MCF 10A (cell line): ENCODE data around the gene GHRH. TPM values are rescaled to one million over a fixed set of nuclear protein-coding genes. Genes with fewer than 3 reads are reported as not detected.
A peak's percentile ranks its signal among the peaks of the same experiment; 100 is the strongest.

ENCODE experiments used
- BruUV-seq: library from RNA; stranded (reverse); fragments of 400-500 nt; replicated peaks from 2 replicates; lab custom pipeline; 2021; lab: Mats Ljungman, UMichigan
- CTCF ChIA-PET: fragments of 300-600 bp; sonication (Branson Sonifier 250); formaldehyde crosslinking; extraction: SDS; loops from one replicate; lab custom pipeline; 2021; ENCODE audit warnings: antibody characterized with exemption, inconsistent platforms; lab: Yijun Ruan, JAX
- POLR2A ChIA-PET: fragments of 300-600, 350-650 bp; sonication (Branson Sonifier 250); formaldehyde crosslinking; extraction: SDS; loops from one replicate; lab custom pipeline; 2020; ENCODE audit warnings: antibody characterized with exemption, inconsistent platforms; lab: Yijun Ruan, JAX
- DNase-seq: peaks from one replicate; pipeline ENCODE4 v3.0.0-alpha.2; 2018; ENCODE audit not compliant: unreplicated experiment
- H3K27ac Mint-ChIP-seq: one replicate; pipeline ENCODE4 v1.8.0; 2022; ENCODE audit warnings: mild to moderate bottlenecking, low read depth, mixed read lengths; ENCODE audit not compliant: unreplicated experiment
- H3K27me3 Mint-ChIP-seq: one replicate; pipeline ENCODE4 v1.8.0; 2022; ENCODE audit warnings: mixed read lengths; ENCODE audit not compliant: insufficient read depth, unreplicated experiment
- H3K36me3 Mint-ChIP-seq: one replicate; pipeline ENCODE4 v1.8.0; 2022; ENCODE audit warnings: mild to moderate bottlenecking, moderate library complexity, mixed read lengths; ENCODE audit not compliant: insufficient read depth, unreplicated experiment
- H3K4me1 Mint-ChIP-seq: one replicate; pipeline ENCODE4 v1.8.0; 2022; ENCODE audit warnings: mixed read lengths; ENCODE audit not compliant: insufficient read depth, unreplicated experiment
- H3K4me3 Mint-ChIP-seq: one replicate; pipeline ENCODE4 v1.8.0; 2022; ENCODE audit warnings: mild to moderate bottlenecking, moderate library complexity, mixed read lengths; ENCODE audit not compliant: unreplicated experiment
- H3K9me3 Mint-ChIP-seq: one replicate; pipeline ENCODE4 v1.8.0; 2022; ENCODE audit warnings: mixed read lengths; ENCODE audit not compliant: unreplicated experiment
- intact Hi-C: fragments of 100-400 bp; cut with micrococcal nuclease; formaldehyde crosslinking; loops from 2 replicates; pipeline ENCODE4 v1.14.1; 2022
- total RNA-seq: library from RNA; stranded (reverse); gene quantifications from 2 replicates; pipeline ENCODE4 v1.2.3, GENCODE V29; 2022
- TF ChIP-seq, protein P1 (sequence below): fragments of 200-600 bp; IDR thresholded peaks from one replicate; pipeline ENCODE4 v1.8.0; 2022; ENCODE audit warnings: antibody characterized with exemption, mild to moderate bottlenecking; ENCODE audit not compliant: unreplicated experiment

The GHRH gene
- total RNA-seq, 1 experiment from 2014 or later, result not detected

DNA sequence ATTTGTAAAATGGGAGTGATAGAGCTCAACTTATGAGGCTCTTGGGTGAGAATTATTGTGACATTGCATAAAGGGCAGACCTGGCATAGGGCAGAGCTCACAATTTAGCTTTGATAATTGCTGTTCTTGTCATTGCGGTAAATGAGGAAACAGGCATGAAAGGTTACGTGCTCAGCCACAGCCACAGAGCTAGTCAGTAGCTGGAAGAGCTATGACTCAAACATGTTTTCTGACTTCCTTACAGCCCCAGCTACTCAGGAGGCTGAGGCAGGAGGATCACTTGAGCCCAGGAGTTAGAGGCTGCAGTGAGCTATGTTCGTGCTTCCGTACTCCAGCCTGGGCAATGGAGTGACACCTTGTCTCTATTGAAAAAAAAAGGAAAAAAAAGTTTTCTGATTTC lies 3.5 kb upstream of the GHRH start:
- Mint-ChIP-seq H3K9me3 (no peaks in the 10 kb centered on the region), H3K27ac (no peak overlapping the region)
- intact Hi-C loops, result no loop called here

DNA sequence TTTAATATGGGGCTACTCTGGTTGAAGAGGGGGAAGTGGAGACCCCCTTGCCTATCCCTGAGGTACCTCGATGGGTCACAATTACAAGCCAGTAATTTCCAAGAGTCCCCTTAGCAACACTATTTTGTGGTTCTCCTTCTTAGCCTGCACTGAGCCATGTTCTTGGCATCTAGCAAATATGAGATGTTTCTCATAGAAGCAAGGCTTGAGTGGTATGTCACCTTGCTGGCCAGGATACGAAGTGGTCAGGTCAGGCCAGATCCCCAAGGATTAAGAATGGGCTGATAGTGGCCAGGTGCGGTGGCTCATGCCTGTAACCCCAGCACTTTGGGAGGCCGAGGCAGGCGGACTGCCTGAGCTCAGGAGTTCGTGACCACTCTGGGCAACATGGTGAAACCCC lies 2.1 kb upstream of the GHRH start:
- Mint-ChIP-seq H3K27ac (no peak overlapping the region), H3K4me3 (no peak overlapping the region), H3K27me3 (peaks cover 43% of the 10 kb centered on the region), H3K36me3 (no peaks in the 10 kb centered on the region), H3K9me3 (no peaks in the 10 kb centered on the region), H3K4me1 (peaks cover 6% of the 10 kb centered on the region)
- intact Hi-C loops, result no loop called here
- TF ChIP-seq, protein P1, sequence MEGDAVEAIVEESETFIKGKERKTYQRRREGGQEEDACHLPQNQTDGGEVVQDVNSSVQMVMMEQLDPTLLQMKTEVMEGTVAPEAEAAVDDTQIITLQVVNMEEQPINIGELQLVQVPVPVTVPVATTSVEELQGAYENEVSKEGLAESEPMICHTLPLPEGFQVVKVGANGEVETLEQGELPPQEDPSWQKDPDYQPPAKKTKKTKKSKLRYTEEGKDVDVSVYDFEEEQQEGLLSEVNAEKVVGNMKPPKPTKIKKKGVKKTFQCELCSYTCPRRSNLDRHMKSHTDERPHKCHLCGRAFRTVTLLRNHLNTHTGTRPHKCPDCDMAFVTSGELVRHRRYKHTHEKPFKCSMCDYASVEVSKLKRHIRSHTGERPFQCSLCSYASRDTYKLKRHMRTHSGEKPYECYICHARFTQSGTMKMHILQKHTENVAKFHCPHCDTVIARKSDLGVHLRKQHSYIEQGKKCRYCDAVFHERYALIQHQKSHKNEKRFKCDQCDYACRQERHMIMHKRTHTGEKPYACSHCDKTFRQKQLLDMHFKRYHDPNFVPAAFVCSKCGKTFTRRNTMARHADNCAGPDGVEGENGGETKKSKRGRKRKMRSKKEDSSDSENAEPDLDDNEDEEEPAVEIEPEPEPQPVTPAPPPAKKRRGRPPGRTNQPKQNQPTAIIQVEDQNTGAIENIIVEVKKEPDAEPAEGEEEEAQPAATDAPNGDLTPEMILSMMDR, result no peak
- ChIA-PET POLR2A (interaction anchor here (0.6 to 2.1 kb wide), 2 partner anchors 19 to 264 kb away, joined by 3 to 7 read pairs; partner anchors contain the start of gene BLCAP), CTCF (interaction anchor here (1.0 to 10.0 kb wide), 4 partner anchors 13 to 269 kb away, joined by 3 to 175 read pairs (median 7); no protein-coding TSS in a partner anchor)
- DNase-seq, result no peak
- no TSS peak for BruUV-seq

More for the DNA sequence above, 3.5 kb upstream of the GHRH start:
- no peak for DNase-seq
- Mint-ChIP-seq H3K4me1 (peaks cover 10% of the 10 kb centered on the region), H3K36me3 (no peaks in the 10 kb centered on the region), H3K27me3 (peaks cover 28% of the 10 kb centered on the region), H3K4me3 (no peak overlapping the region)
- ChIA-PET POLR2A (interaction anchor here (0.6 to 2.1 kb wide), 4 partner anchors 27 to 285 kb away, joined by 3 to 7 read pairs (median 3); partner anchors contain the start of gene BLCAP), CTCF (interaction anchor here (0.6 to 10.0 kb wide), 10 partner anchors 11 to 1045 kb away, joined by 3 to 175 read pairs (median 4); no protein-coding TSS in a partner anchor)
- no TSS peak for BruUV-seq
- TF ChIP-seq, protein P1, result no peak

DNA sequence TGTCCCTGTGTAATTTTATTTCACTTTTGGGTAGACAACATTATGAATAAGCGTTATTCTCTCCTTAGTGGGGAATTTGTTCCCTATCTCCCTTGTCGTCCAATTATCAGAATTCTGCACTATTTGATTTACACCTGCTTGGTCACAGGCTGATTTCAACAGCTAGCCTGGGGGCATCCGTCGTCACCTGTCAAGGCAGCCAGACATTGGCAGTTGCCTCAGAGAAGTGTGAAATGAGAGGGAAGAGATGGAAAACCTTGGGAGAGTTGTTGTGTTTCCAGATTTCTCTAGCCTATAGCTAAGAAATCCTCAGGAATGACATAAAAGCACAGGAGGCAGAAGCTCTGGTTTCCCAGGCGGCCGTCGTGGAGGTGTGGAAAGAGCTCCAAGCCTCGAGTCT lies 891 bp upstream of the GHRH start:
- POLR2A ChIA-PET, result interaction anchor here (0.7 to 1.0 kb wide), 3 partner anchors 10 to 62 kb away, joined by 3 to 7 read pairs (median 3); no protein-coding TSS in a partner anchor

DNA sequence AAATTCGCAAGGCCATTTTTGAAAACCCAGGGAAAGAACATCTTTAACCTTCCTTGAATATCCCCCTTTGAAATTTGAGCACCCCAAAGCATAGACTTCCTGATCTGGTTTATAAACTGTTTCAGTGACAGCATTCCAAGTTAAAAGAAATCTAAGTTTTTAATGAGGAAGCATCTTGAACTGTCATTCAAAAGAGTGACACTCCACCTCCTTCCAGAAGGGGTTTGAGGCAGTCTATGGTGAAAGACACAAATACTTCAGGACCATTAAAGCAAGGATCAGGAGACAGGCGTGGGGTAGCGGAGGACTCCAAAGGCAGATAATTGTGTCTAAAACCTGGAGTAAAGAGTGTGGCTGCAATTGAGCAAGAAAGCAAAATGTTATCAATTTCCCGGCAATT lies 691 bp downstream of the GHRH start:
- no peak overlapping the region for H3K4me3 Mint-ChIP-seq
- intact Hi-C loops, result no loop called here

More for the DNA sequence above, 891 bp upstream of the GHRH start:
- CTCF ChIA-PET, result interaction anchor here (0.5 to 1.3 kb wide), 2 partner anchors 67 to 105 kb away, joined by 5 read pairs; no protein-coding TSS in a partner anchor
- peaks cover 6% of the 10 kb centered on the region for H3K4me1 Mint-ChIP-seq
- BruUV-seq, result no TSS peak
- TF ChIP-seq, protein P1, result no peak
- no peaks in the 10 kb centered on the region for H3K36me3 Mint-ChIP-seq
- no peaks in the 10 kb centered on the region for H3K9me3 Mint-ChIP-seq
- H3K27me3 Mint-ChIP-seq, result peaks cover 54% of the 10 kb centered on the region
- no peak overlapping the region for H3K4me3 Mint-ChIP-seq
- H3K27ac Mint-ChIP-seq, result no peak overlapping the region
- intact Hi-C loops, result no loop called here
- peak; percentile 35 for DNase-seq

More for the DNA sequence above, 691 bp downstream of the GHRH start:
- TF ChIP-seq, protein P1, result no peak
- Mint-ChIP-seq H3K27me3 (peaks cover 54% of the 10 kb centered on the region), H3K36me3 (no peaks in the 10 kb centered on the region), H3K4me1 (no peaks in the 10 kb centered on the region), H3K9me3 (no peaks in the 10 kb centered on the region), H3K27ac (no peak overlapping the region)
- BruUV-seq, result no TSS peak
- ChIA-PET POLR2A (no interaction called here), CTCF (interaction anchor here (0.5 to 2.8 kb wide), 3 partner anchors 9 to 65 kb away, joined by 3 to 16 read pairs (median 4); no protein-coding TSS in a partner anchor)
- DNase-seq, result no peak
